Endothelial cell (in vitro differentiated cells): Measurements from ENCODE around the gene TUBGCP3. TPM values are rescaled to one million over a fixed set of nuclear protein-coding genes. Genes with fewer than 3 reads are reported as not detected.
A peak's percentile ranks its signal among the peaks of the same experiment; 100 is the strongest.

Experiments
- DNase-seq: peaks from one replicate; pipeline ENCODE4 v3.0.0; 2021; ENCODE audit warnings: low spot score
- H3K27ac Mint-ChIP-seq: one replicate; pipeline ENCODE4 v1.8.0; 2021; ENCODE audit warnings: mixed read lengths, inconsistent platforms; ENCODE audit not compliant: unreplicated experiment
- H3K27me3 Mint-ChIP-seq: one replicate; pipeline ENCODE4 v1.8.0; 2021; ENCODE audit warnings: mild to moderate bottlenecking, moderate library complexity, mixed read lengths, inconsistent platforms; ENCODE audit not compliant: unreplicated experiment
- H3K36me3 Mint-ChIP-seq: one replicate; pipeline ENCODE4 v1.8.0; 2021; ENCODE audit warnings: mild to moderate bottlenecking, low read depth, mixed read lengths, inconsistent platforms; ENCODE audit not compliant: unreplicated experiment
- H3K4me1 Mint-ChIP-seq: one replicate; pipeline ENCODE4 v1.8.0; 2021; ENCODE audit warnings: mild to moderate bottlenecking, mixed read lengths, inconsistent platforms; ENCODE audit not compliant: unreplicated experiment
- H3K4me3 Mint-ChIP-seq: one replicate; pipeline ENCODE4 v1.8.0; 2021; ENCODE audit warnings: mild to moderate bottlenecking, mixed read lengths, inconsistent platforms; ENCODE audit not compliant: unreplicated experiment
- H3K9me3 Mint-ChIP-seq: one replicate; pipeline ENCODE4 v1.8.0; 2021; ENCODE audit warnings: mixed read lengths, inconsistent platforms; ENCODE audit not compliant: unreplicated experiment
- total RNA-seq: library from RNA; stranded (reverse); fragmentation: NEBNext Ultra II Directional; extraction: Animal tissue kit (Norgen Biotek cat#: 25700); gene quantifications from one replicate; pipeline ENCODE4 v1.2.1, GENCODE V29; 2021; ENCODE audit not compliant: unreplicated experiment
- TF ChIP-seq, protein P1 (sequence below): fragments of 200-600 bp; sonication (generic); IDR thresholded peaks from one replicate; pipeline ENCODE4 v1.5.0; 2021; ENCODE audit warnings: antibody characterized with exemption; ENCODE audit not compliant: unreplicated experiment

TUBGCP3 gene
- total RNA-seq, 1 donor from 2014 or later, result 26.8 TPM

- peaks cover 1% of the 10 kb centered on the region for H3K27me3 Mint-ChIP-seq
- peaks cover 49% of the 10 kb centered on the region for H3K4me1 Mint-ChIP-seq
- H3K36me3 Mint-ChIP-seq, result peaks cover 5% of the 10 kb centered on the region
- no peak overlapping the region for H3K4me3 Mint-ChIP-seq
- H3K27ac Mint-ChIP-seq, result peak overlapping the region; percentile 59
- peaks cover 5% of the 10 kb centered on the region for H3K9me3 Mint-ChIP-seq
- TF ChIP-seq, protein P1, sequence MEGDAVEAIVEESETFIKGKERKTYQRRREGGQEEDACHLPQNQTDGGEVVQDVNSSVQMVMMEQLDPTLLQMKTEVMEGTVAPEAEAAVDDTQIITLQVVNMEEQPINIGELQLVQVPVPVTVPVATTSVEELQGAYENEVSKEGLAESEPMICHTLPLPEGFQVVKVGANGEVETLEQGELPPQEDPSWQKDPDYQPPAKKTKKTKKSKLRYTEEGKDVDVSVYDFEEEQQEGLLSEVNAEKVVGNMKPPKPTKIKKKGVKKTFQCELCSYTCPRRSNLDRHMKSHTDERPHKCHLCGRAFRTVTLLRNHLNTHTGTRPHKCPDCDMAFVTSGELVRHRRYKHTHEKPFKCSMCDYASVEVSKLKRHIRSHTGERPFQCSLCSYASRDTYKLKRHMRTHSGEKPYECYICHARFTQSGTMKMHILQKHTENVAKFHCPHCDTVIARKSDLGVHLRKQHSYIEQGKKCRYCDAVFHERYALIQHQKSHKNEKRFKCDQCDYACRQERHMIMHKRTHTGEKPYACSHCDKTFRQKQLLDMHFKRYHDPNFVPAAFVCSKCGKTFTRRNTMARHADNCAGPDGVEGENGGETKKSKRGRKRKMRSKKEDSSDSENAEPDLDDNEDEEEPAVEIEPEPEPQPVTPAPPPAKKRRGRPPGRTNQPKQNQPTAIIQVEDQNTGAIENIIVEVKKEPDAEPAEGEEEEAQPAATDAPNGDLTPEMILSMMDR, result no peak
- no peak for DNase-seq
Observed at GRCh38 chr13:112574416-112574815, 13.5 kb downstream of the TUBGCP3 start.

- no peak for DNase-seq
- Mint-ChIP-seq H3K9me3 (peaks cover 3% of the 10 kb centered on the region), H3K36me3 (peaks cover 3% of the 10 kb centered on the region), H3K27ac (no peak overlapping the region), H3K4me1 (peaks cover 55% of the 10 kb centered on the region), H3K27me3 (peaks cover 1% of the 10 kb centered on the region), H3K4me3 (no peak overlapping the region)
- TF ChIP-seq, protein P1, result no peak
Observed at GRCh38 chr13:112573710-112574109, 14.2 kb downstream of the TUBGCP3 start.

DNA sequence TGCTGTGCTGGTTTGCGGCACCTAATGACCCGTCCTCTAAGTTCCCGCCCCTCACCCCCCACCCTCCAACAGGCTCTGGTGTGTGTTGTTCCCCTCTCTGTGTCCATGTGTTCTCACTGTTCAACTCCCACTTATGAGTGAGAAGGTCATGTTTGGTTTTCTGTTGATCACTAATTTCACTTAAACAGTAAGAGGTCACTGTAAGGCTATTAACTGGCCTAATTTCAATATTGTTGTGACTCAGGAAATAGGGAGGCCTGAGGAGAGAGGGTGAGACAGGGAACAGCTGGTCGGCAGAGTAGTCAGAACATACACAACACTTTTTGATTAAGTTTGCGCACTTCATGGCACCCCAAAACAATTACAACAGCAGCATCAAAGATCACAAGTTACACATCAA is 15.6 kb downstream of the TUBGCP3 start:
- DNase-seq, result no peak
- Mint-ChIP-seq H3K4me1 (peaks cover 55% of the 10 kb centered on the region), H3K36me3 (peaks cover under 1% of the 10 kb centered on the region), H3K27ac (no peak overlapping the region), H3K9me3 (no peaks in the 10 kb centered on the region), H3K27me3 (peaks cover 1% of the 10 kb centered on the region), H3K4me3 (no peak overlapping the region)
- TF ChIP-seq, protein P1, result no peak

- peaks cover 1% of the 10 kb centered on the region for H3K27me3 Mint-ChIP-seq
- H3K4me1 Mint-ChIP-seq, result peaks cover 42% of the 10 kb centered on the region
- peak overlapping the region; percentile 1 for H3K27ac Mint-ChIP-seq
- H3K9me3 Mint-ChIP-seq, result no peaks in the 10 kb centered on the region
- no peak overlapping the region for H3K4me3 Mint-ChIP-seq
- DNase-seq, result peak; percentile 12
- TF ChIP-seq, protein P1, result no peak
- peaks cover 3% of the 10 kb centered on the region for H3K36me3 Mint-ChIP-seq
Observed at GRCh38 chr13:112569821-112570220, 18.1 kb downstream of the TUBGCP3 start.

- no peak for DNase-seq
- peaks cover 2% of the 10 kb centered on the region for H3K27me3 Mint-ChIP-seq
- H3K9me3 Mint-ChIP-seq, result no peaks in the 10 kb centered on the region
- H3K4me3 Mint-ChIP-seq, result no peak overlapping the region
- peaks cover 23% of the 10 kb centered on the region for H3K4me1 Mint-ChIP-seq
- TF ChIP-seq, protein P1, result no peak
- peaks cover 11% of the 10 kb centered on the region for H3K36me3 Mint-ChIP-seq
- H3K27ac Mint-ChIP-seq, result no peak overlapping the region
Observed at GRCh38 chr13:112567161-112567862, 20.6 kb downstream of the TUBGCP3 start.
